IPS DF 19.7 (cell line): ENCODE data around the gene KCTD15.

Experiments
- DNase-seq: peaks from one replicate; pipeline ENCODE4 v3.0.0-alpha.2; 2013; ENCODE audit warnings: low read depth, low spot score

Gene KCTD15

GRCh38 chr19:33795370-33796163, 1.1 kb upstream of the KCTD15 start:
- DNase-seq: no peak

DNA sequence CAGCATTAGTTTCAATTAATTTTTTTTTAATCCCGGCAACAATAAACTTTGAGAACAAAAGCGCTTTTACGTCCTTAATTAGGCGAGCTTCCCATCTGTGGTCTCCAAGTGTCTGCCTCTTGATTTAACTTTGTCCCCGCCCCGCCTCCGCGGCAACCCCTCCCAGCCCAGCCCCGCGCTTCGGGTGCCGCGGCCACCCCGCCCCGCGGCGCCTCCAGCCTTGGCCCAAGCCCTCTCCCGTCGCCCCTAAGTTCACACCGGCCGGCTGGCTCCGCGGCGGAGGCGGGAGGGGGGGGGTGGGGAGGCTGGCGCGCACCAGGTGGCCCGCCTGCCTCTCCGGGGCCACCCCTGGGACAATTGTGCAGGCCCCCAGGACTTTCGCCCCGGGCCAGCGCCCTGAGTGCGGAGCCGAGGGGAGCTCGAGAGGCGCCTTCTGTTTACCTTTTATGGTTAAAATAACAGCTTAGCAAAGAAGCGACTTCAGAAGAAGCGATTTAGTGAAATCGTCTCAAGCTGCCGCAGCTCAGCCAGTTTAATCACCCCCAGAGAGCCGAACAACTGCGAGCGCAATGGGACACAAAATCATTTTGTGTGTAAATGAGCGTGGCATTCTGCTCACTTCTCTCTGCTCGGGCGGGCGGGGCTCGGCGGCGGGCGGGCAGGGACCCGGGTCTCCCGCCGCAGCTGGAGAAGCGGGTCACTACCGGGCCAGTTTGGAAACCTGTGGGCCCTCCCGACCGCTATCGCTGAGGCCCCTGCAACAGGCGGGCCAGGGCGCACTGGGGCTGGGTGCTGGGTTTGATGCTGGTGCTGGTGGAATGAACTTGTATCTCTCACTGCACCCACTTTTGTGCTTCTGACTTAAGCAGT, 1.4 kb downstream of the KCTD15 start:
- DNase-seq: no peak

DNA sequence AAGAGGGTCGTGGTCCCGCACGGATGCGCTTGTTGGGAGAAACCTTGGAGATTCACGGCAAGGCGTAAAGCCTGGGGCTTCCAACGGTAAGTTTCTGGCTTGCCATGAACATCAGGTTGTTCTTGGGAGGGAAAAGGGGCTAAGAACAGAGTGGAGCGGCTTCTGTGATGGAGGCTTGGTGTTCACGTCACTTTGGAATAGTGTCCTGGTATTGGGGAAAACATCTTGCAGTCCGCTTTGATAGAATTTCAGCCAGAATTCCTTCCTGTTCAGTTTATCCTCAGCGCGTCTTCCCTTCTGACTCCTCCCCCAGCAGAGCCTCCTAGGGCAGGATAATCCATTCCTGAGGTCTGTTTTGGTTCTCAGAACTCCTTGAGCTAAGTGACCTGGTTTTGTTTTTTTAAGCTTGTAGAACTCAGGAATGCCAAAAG, 2.0 kb downstream of the KCTD15 start:
- DNase-seq: no peak

- no peak for DNase-seq
Measured at GRCh38 chr19:33799476-33799875, 2.8 kb downstream of the KCTD15 start.

GRCh38 chr19:33800012-33800680, 3.5 kb downstream of the KCTD15 start:
- DNase-seq: no peak

DNA sequence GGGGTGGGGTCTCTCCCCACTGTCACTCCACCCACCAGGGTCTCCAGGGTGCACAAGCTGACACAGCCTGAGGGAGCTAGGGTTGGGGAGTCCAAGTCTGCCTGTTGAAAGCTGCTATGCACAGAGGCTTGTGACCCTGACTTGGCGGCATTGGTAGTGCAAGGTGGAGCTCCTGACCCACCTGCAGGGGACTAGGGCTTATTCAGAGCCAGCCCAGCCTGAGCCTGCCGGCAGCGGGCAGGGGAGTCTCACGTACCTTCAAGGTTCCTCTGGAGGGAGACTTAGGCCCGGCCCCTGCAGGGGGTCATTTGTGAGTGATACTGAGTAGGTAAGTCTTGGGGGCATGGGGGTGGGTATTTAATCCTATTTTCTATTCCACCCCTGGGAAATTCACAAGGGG, 4.7 kb downstream of the KCTD15 start:
- no peak for DNase-seq

DNA sequence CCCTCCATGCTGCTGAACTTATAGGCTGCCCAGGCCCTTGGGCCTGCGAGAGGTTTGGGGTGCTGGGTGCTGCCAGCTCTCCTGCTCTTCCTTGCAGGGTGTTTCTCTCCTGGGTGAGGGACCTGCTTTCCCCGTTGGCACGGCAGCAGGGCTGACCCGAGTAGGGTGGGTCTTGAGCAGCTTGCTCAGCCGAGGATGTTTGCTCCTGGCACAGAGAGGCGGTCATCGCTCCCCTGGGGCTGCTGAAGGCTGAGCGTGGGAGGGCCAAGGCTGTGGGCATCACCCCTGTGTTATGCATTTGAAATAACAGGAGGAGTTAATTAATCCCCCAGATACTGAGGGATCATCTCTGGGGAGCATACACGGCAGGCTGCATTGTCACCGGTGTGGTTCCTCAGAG, 5.3 kb downstream of the KCTD15 start:
- DNase-seq: no peak

DNA sequence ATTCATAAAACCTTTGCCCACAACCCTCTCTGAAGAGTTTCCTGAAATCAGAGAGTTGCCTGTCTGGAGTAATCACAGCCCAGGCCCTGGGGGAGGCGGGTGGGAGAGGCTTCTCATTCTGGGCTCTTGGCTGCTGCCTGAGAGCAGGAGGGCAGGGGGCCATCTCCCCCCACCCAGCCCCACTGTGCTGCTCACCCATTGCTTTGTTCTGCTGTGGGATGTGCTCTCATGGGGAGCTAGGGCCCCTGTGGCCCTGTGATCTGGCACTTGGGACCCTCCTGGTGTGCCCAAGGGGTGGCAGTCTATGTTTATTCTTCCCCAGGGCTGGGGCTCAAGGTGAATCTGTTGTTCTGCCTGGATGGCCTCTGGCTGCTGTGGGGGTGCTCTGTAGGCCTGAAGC, 6.1 kb downstream of the KCTD15 start:
- no peak for DNase-seq

DNA sequence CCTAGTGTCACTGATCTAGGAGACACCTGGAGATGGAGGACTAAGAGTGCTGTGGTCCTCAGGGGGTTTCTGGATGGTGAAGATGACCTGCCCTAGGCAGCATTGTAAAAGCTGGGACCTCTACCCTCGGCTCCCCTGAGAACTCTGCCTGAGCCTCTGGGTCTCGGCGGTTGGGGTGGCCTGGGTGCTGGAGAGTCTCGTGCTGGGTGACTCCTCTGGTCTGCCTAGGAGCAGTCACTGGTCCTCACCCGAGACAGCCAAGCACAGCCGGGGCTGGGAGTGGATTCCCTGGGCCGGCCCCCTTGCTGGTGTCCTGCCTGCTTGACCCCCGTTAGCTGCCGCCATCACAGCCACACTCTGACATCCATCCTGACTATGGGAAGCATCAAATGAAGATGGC, 6.7 kb downstream of the KCTD15 start:
- no peak for DNase-seq

- no peak for DNase-seq
Measured at GRCh38 chr19:33804021-33804799, 7.5 kb downstream of the KCTD15 start.

DNA sequence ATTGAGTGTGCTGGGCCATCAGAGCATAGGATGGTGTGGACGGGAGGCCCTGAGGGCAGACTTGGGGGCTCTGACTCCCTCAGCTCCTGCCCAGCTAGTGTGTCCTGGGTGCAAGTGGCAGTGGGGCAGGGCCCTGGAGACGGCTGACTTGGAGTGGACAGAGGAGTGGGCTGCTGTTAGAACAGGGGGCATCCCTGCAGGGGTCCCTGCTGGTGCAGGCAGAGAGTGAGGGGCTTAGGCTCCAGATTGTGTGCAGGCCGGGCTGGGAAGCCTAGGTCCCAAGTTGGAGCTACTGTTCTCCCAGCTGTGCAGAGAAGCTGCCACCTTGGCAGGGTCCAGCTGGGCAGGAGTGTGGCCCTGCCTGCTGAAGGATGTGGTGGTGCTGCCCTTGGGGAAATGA, 8.6 kb downstream of the KCTD15 start:
- no peak for DNase-seq

DNA sequence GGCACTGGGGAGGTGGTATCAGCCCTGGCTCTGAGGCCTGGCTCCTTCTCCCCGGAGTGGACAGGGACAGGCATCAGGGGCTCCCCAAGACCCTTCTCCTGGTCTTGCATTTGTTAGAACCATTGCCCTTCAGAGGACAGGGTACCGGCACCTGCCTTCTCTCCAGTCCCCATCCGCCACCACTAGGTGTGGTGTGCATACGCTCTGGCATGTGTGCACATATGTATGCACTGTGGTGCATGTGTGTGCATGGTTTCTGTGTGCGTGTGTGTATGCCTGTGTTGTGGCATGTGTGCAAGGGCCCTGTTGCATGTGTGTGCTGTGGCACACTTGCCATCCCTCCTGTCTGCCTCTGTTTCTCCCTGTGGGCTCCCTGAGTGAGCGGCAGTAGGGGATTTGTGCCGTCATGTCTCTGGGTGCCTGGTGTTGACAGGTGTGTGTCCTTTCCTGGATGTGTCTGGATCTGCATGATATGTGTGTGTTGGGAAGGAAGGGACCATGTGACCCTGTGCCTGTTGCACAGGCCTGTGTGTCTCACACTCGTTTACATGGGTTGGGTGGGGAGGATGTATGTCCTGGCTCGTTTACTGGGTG, 9.3 kb downstream of the KCTD15 start:
- no peak for DNase-seq

- DNase-seq: no peak
Measured at GRCh38 chr19:33806434-33806881, 9.8 kb downstream of the KCTD15 start.

- no peak for DNase-seq
Measured at GRCh38 chr19:33808399-33808798, 11.7 kb downstream of the KCTD15 start.

DNA sequence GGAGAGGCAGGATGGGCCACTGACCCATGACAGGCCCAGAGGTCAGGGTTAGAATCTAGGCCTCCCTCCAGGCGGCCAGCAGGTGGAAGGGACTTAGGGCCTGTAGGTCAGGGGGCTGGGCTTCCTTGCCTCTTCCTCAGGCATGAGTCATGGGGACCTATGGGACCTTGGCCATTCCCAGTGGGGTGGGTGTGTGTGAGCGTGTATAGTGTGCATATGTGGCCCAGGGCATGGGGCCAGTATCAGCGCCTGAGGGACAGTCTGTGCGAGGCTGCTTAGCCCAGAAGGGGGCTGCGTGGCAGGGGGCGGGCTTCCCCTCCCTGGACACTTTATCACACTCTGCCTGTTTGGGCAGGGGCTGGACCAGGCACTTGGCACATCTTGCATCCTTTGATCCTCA, 13.3 kb downstream of the KCTD15 start:
- no peak for DNase-seq

DNA sequence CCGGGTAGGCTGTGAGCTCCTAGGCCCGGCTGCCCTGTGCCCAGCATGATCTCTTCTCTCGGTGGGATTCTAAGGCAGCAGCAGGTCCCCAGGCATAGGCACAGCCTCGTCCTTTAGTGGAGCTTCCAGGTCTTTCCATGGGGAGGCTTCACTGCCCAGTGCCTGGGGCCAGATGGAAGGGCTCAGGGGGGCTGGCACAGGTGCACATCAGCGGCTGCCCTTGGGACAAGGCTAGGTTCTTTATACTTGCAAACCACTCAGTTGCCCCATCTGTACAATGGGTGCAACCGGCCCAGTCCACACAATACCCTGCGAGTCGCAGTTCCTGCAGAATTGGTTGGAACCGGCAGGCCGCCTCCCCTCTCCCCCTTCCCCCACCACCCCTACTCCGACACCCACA, 14.2 kb downstream of the KCTD15 start:
- DNase-seq: no peak

- no peak for DNase-seq
Measured at GRCh38 chr19:33811246-33811645, 14.6 kb downstream of the KCTD15 start.

DNA sequence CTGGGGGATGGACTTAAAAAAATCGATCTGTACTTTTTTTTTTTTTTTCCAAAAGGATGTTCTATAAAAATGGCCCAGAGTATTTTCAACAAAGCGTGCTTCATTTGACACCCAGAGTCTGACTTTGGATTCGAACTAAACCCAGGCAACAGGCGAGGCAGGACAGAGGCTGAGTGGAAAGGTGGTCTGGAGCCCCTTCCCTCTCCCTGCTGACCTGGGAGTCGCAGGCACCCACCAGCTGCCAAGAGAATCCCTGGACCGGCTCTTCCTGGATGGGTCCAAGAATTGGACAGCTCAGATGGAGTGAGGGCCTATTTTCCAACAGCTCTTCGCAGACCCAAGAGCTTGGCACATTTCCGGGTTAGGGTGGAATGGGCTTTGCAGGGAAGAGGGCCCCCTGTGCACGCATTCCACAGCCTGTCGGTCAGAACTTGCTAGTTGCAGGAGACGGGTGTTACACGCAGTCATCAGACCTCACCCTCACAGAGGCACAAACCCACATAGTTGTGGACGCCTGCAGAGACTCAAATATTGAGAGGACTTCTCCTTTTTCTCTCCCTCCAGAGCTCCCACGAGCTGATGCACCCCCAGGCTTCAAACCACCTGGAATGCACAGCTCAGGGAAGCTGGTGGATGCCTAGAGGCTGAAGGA, 15.2 kb downstream of the KCTD15 start:
- no peak for DNase-seq

DNA sequence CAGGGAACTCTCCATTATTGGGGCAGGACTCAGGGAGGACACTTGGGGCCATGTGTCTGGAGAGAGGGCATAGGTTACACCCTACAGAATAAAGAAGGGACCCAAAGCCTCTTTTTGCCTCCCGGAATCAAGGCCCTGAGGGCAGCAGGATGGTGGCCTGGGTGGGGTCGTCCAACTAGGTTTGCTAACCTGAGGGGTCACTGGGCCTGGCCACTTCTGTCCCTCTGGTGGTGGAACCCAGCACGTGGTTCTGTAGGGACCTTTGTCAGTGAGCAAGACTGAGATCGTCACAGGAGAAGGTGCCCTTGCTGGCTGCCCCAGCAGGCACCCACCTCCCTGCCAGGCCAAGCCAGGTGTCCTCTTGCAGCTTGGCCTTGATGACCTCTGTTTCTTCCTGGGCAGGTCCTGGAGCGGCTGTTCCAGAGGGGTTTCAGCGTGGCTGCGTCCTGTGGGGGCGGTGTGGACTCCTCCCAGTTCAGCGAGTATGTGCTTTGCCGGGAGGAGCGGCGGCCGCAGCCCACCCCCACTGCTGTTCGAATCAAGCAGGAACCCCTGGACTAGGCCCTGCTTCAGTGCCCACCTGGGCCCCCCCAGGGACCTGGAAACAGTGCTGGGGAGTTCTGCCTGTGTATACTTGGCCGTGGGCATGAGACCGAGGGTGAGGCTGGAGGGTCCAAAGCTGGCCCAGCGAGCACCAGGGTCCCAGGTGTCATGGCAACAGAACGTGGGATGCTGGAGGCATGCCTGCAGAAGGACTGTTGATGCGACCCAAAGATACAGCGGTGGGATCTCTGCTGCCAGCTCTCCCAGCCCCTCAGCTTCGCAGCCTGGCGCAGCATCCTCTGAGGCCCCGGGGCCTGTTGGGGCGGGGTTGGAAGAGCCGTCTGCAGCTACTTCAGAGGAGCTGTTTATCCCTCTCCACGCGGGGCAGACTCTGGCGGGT, 16.0 kb downstream of the KCTD15 start:
- DNase-seq: no peak
